H1 (cell line): ENCODE data around the gene ABCC11. TPM values are rescaled to one million over a fixed set of nuclear protein-coding genes. Genes with fewer than 3 reads are reported as not detected.

Experiments used
- CTCF ChIA-PET: fragments of 300-600 bp; sonication (Branson Sonifier 250); formaldehyde crosslinking; loops from one replicate; lab custom pipeline; 2021; ENCODE audit not compliant: partially characterized antibody; lab: Charles Lee
- POLR2A ChIA-PET: fragments of 300-600 bp; sonication (Branson Sonifier 250); formaldehyde crosslinking; loops from one replicate; lab custom pipeline; 2021; ENCODE audit warnings: inconsistent platforms; ENCODE audit not compliant: partially characterized antibody; lab: Charles Lee
- DNase-seq, 2 experiments: peaks; one replicate each; pipeline versions ENCODE4 v3.0.0 to v3.0.0-alpha.2; 2010 to 2022; ENCODE audit warnings: low spot score in 2 of 2, low read depth in 1 of 2, mixed read lengths in 1 of 2
- FAIRE-seq: peaks from 2 replicates; lab custom pipeline; 2011; peaks lifted over from hg19 to GRCh38; lab: Jason Lieb, UNC
- H2AFZ ChIP-seq: 2 replicates; pipeline ENCODE4 v1.8.1; 2012; ENCODE audit warnings: low read length, inconsistent platforms
- H2AK5ac ChIP-seq: 2 replicates; pipeline ENCODE4 v1.6.1; 2013; ENCODE audit warnings: low read depth, low read length
- H2BK120ac ChIP-seq: replicated peaks from 2 replicates; pipeline ENCODE3; 2013; ENCODE audit warnings: low read depth, low read length, inconsistent platforms
- H2BK12ac ChIP-seq: 2 replicates; pipeline ENCODE4 v1.6.1; 2013; ENCODE audit warnings: low read depth, low read length
- H2BK15ac ChIP-seq: 2 replicates; pipeline ENCODE4 v1.6.1; 2013; ENCODE audit warnings: low read length
- H2BK20ac ChIP-seq: 2 replicates; pipeline ENCODE4 v1.6.1; 2013; ENCODE audit warnings: low read length
- H2BK5ac ChIP-seq: 2 replicates; pipeline ENCODE4 v1.6.1; 2013; ENCODE audit warnings: low read depth, low read length
- H3K14ac ChIP-seq: 2 replicates; pipeline ENCODE4 v1.6.1; 2013; ENCODE audit warnings: inconsistent platforms; ENCODE audit not compliant: insufficient read length
- H3K18ac ChIP-seq: 2 replicates; pipeline ENCODE4 v1.6.1; 2013; ENCODE audit warnings: low read length; ENCODE audit errors: extremely low read depth
- H3K23ac ChIP-seq: 2 replicates; pipeline ENCODE4 v1.6.1; 2013; ENCODE audit warnings: inconsistent platforms; ENCODE audit not compliant: insufficient read length
- H3K23me2 ChIP-seq: 2 replicates; pipeline ENCODE4 v1.6.1; 2013; ENCODE audit warnings: low read depth, low read length
- H3K27ac ChIP-seq: 2 replicates; pipeline ENCODE4 v1.6.1; 2011; ENCODE audit warnings: low read depth, low read length, inconsistent platforms
- H3K27me3 ChIP-seq, 4 experiments: replicated peaks in 1 of 4; 1 replicate in 1 of 4; 2 replicates in 3 of 4; pipeline versions ENCODE4 v1.6.1 to v1.8.1; 2011 to 2013; ENCODE audit warnings: low read length in 3 of 4, mild to moderate bottlenecking in 3 of 4, inconsistent platforms in 2 of 4, mixed read lengths in 2 of 4, moderate library complexity in 1 of 4; ENCODE audit not compliant: control insufficient read depth in 3 of 4, insufficient read depth in 3 of 4; ENCODE audit errors: extremely low read depth in 1 of 4
- H3K36me3 ChIP-seq, 4 experiments: 2 replicates each; pipeline versions ENCODE4 v1.6.1 to v1.8.1; 2011 to 2013; ENCODE audit warnings: mild to moderate bottlenecking in 4 of 4, low read length in 3 of 4, moderate library complexity in 2 of 4, control low read depth in 1 of 4, inconsistent platforms in 1 of 4; ENCODE audit not compliant: insufficient read depth in 4 of 4, control insufficient read depth in 2 of 4
- H3K4ac ChIP-seq: replicated peaks from 2 replicates; pipeline ENCODE3; 2013; ENCODE audit warnings: low read length, low read depth, mixed read lengths, inconsistent platforms; ENCODE audit not compliant: insufficient read length
- H3K4me1 ChIP-seq, 4 experiments: replicated peaks in 1 of 4; 1 replicate in 1 of 4; 2 replicates in 3 of 4; pipeline versions ENCODE4 v1.6.1 to v1.8.1; 2011 to 2013; ENCODE audit warnings: low read length in 3 of 4, inconsistent platforms in 2 of 4, mixed read lengths in 1 of 4; ENCODE audit not compliant: insufficient read depth in 4 of 4, control insufficient read depth in 3 of 4
- H3K4me2 ChIP-seq, 2 experiments: 2 replicates each; pipeline versions ENCODE4 v1.6.1 to v1.8.1; 2011 to 2013; ENCODE audit warnings: low read depth in 2 of 2, low read length in 2 of 2, control low read depth in 1 of 2, inconsistent platforms in 1 of 2, mild to moderate bottlenecking in 1 of 2; ENCODE audit not compliant: insufficient read depth in 1 of 2
- H3K4me3 ChIP-seq, 4 experiments: fragments of 200-600, 300-600 bp in 1 of 4; sonication (generic), shearing (Covaris generic), sonication (Bioruptor Twin) in 1 of 4; 2 replicates each; pipeline versions ENCODE4 v1.5.1 to v1.8.1; 2011 to 2016; ENCODE audit warnings: low read length in 4 of 4, low read depth in 3 of 4, control low read depth in 2 of 4, inconsistent platforms in 2 of 4, mild to moderate bottlenecking in 2 of 4, mixed read lengths in 1 of 4, moderate library complexity in 1 of 4; ENCODE audit not compliant: insufficient read depth in 2 of 4; ENCODE audit errors: extremely low read depth in 1 of 4
- H3K56ac ChIP-seq: replicated peaks from 2 replicates; pipeline ENCODE3; 2013; ENCODE audit warnings: low read depth, mild to moderate bottlenecking, mixed read lengths, low read length, inconsistent platforms; ENCODE audit not compliant: insufficient read length
- H3K79me1 ChIP-seq: 2 replicates; pipeline ENCODE4 v1.6.1; 2013; ENCODE audit warnings: low read depth, low read length, control low read depth
- H3K79me2 ChIP-seq, 2 experiments: 2 replicates each; pipeline versions ENCODE4 v1.6.1 to v1.8.1; 2012 to 2013; ENCODE audit warnings: low read length in 2 of 2, mild to moderate bottlenecking in 2 of 2, inconsistent platforms in 1 of 2; ENCODE audit not compliant: insufficient read depth in 2 of 2, control insufficient read depth in 1 of 2
- H3K9ac ChIP-seq, 4 experiments: replicated peaks in 1 of 4; 1 replicate in 1 of 4; 2 replicates in 3 of 4; pipeline versions ENCODE4 v1.6.1 to v1.8.1; 2011 to 2013; ENCODE audit warnings: low read depth in 3 of 4, low read length in 3 of 4, control low read depth in 2 of 4, mild to moderate bottlenecking in 2 of 4, moderate library complexity in 2 of 4, inconsistent platforms in 1 of 4; ENCODE audit errors: extremely low read depth in 1 of 4
- H3K9me3 ChIP-seq, 2 experiments: 2 replicates each; pipeline versions ENCODE4 v1.6.1 to v1.8.1; 2012 to 2013; ENCODE audit warnings: mild to moderate bottlenecking in 2 of 2, moderate library complexity in 2 of 2, control low read depth in 1 of 2, inconsistent platforms in 1 of 2, low read depth in 1 of 2, low read length in 1 of 2, mixed read lengths in 1 of 2; ENCODE audit not compliant: insufficient read depth in 2 of 2
- H4K20me1 ChIP-seq, 2 experiments: replicated peaks in 1 of 2; 2 replicates each; pipeline versions ENCODE3 to v1.8.1; 2011 to 2013; ENCODE audit warnings: inconsistent platforms in 2 of 2, low read length in 2 of 2, mild to moderate bottlenecking in 1 of 2; ENCODE audit not compliant: insufficient read depth in 2 of 2, control insufficient read depth in 1 of 2
- H4K5ac ChIP-seq: 2 replicates; pipeline ENCODE4 v1.6.1; 2013; ENCODE audit warnings: low read length, low read depth, mixed read lengths, inconsistent platforms; ENCODE audit not compliant: insufficient read length
- H4K8ac ChIP-seq: 2 replicates; pipeline ENCODE4 v1.8.0; 2013; ENCODE audit warnings: mild to moderate bottlenecking, moderate library complexity, low read length, inconsistent platforms; ENCODE audit not compliant: insufficient read depth; ENCODE audit errors: extremely low read depth
- H4K91ac ChIP-seq: replicated peaks from 2 replicates; pipeline ENCODE3; 2013; ENCODE audit warnings: low read length, mixed read lengths, inconsistent platforms; ENCODE audit not compliant: insufficient read length
- BRCA1 ChIP-seq: IDR thresholded peaks from 2 replicates; pipeline ENCODE4 v1.6.1; 2012; ENCODE audit warnings: low read depth, low read length, improper control_type of control experiment
- SAP30 ChIP-seq: fragments of 300-600 bp; sonication (generic); IDR thresholded peaks from 2 replicates; pipeline ENCODE4 v1.7.1; 2012; ENCODE audit warnings: low read length, moderate library complexity, mild to moderate bottlenecking, inconsistent platforms; ENCODE audit not compliant: insufficient read depth, insufficient replicate concordance
- WGBS, 2 experiments: shearing (Covaris generic) in 1 of 2; methylation state at CpG; one replicate each; pipeline versions ENCODE4 v1.1.6 to v1.1.7; 2013 to 2015; ENCODE audit warnings: low lambda C conversion rate in 2 of 2, mixed read lengths in 2 of 2, inconsistent platforms in 1 of 2, low coverage in 1 of 2, missing lambda C conversion rate in 1 of 2; ENCODE audit not compliant: insufficient replicate concordance in 2 of 2, insufficient coverage in 1 of 2, insufficient read length in 1 of 2; ENCODE audit errors: extremely low coverage in 1 of 2, missing lambda C conversion rate in 1 of 2; 5-methylcytosine and 5-hydroxymethylcytosine counted together
- polyA plus RNA-seq, 7 experiments: library from polyadenylated mRNA; depleted of rRNA in 3 of 7; stranded (reverse) in 5 of 7; unstranded in 2 of 7; fragments of >200 nt in 5 of 7; fragments of 200-250 nt in 2 of 7; gene quantifications; 1 replicate in 5 of 7; 2 replicates in 1 of 7; 4 replicates in 1 of 7; pipeline versions ENCODE4 v1.2.1 to v1.2.3, GENCODE V29; 2011 to 2013; ENCODE audit warnings: missing spikeins in 2 of 7, mixed read lengths in 2 of 7
- total RNA-seq: library from RNA; stranded (reverse); fragmentation: NEBNext Ultra II Directional; extraction: Animal tissue kit (Norgen Biotek cat#: 25700); gene quantifications from 2 replicates; pipeline ENCODE4 v1.2.1, GENCODE V29; 2021

ABCC11 gene
- total and polyA plus RNA-seq, 2 of the 8 experiments (the other 6 are each of a cell fraction or from before 2014, with no cell fraction given), result 0.06 TPM; not detected in 1

DNA sequence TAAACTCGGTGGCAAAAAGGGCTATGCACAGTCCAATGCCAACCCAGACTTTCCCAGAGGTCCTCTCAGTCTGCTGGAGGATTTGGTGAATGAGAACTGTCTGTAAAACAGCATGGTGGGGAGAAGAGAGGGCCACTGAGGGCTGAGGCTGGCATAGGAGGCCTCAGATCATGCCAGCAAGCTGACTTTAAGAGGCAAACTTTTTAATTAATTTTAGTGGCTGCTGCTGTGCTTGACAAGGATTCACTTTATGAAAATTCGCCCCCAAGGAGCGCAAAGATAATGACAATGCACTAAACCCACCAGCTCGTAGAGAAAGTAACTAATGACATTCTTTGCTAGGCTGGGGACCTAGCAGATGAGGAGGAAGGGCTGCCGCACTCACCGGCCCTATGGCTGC is 106.5 kb downstream of the ABCC11 start:
- Histone ChIP-seq H3K23me2 (no peaks in the 10 kb centered on the region), H2BK5ac (no peak overlapping the region), H2BK15ac (no peak overlapping the region), H4K91ac (no peak overlapping the region), H3K14ac (no peak overlapping the region), H2AK5ac (no peak overlapping the region), H2AFZ (no peak overlapping the region), H3K36me3 (no peaks in the 10 kb centered on the region), H3K56ac (no peak overlapping the region), H3K9ac (no peak overlapping the region), H3K4ac (no peak overlapping the region), H3K27ac (no peak overlapping the region), H4K20me1 (no peaks in the 10 kb centered on the region), H3K79me1 (no peaks in the 10 kb centered on the region), H2BK120ac (no peak overlapping the region), H3K4me2 (no peak overlapping the region), H4K5ac (no peak overlapping the region), H2BK12ac (no peak overlapping the region), H4K8ac (no peak overlapping the region), H3K4me1 (no peaks in the 10 kb centered on the region), H3K79me2 (no peaks in the 10 kb centered on the region), H3K4me3 (no peak overlapping the region), H3K23ac (no peak overlapping the region), H3K27me3 (no peaks in the 10 kb centered on the region), H2BK20ac (no peak overlapping the region), H3K18ac (no peak overlapping the region), H3K9me3 (no peaks in the 10 kb centered on the region)
- ChIA-PET CTCF (interaction anchor here (0.6 kb wide), 1 partner anchor 93 kb away, joined by 3 read pairs; no protein-coding TSS in a partner anchor), POLR2A (no interaction called here)
- TF ChIP-seq SAP30, result no peak
- no peak for TF ChIP-seq BRCA1
- DNase-seq, result no peak
- FAIRE-seq, result no peak
- 92% methylated on average over 6 of the region's 6 CpGs; no CpG with 5 or more reads in 1 of the 2 experiments for WGBS, 2 experiments
